Cardiac septum (tissue), 1 donor: ENCODE data around the gene ZNF85. TPM values are rescaled to one million over a fixed set of nuclear protein-coding genes. Genes with fewer than 3 reads are reported as not detected.
A peak's percentile ranks its signal among the peaks of the same experiment; 100 is the strongest.
"Not testable (repeated sequence)": the region's sequence is repeated elsewhere in the genome, so short reads cannot be mapped to it uniquely, and the experiment has no call there.

Experiments
- DNase-seq: peaks from one replicate; pipeline ENCODE4 v3.0.0-alpha.2; 2020; ENCODE audit warnings: low spot score
- intact Hi-C: fragments of 100-400 bp; cut with DNase I; formaldehyde crosslinking; loops from one replicate; pipeline ENCODE4 v1.14.0; 2022
- long read RNA-seq: library from polyadenylated mRNA; unstranded; transcript quantifications from one replicate; pipeline ENCODE4 v2.0.0, GENCODE V29; 2021
- total RNA-seq: library from RNA; stranded (reverse); fragmentation: NEBNext Ultra II Directional; extraction: Animal tissue kit (Norgen Biotek cat#: 25700); gene quantifications from one replicate; pipeline ENCODE4 v1.2.1, GENCODE V29; 2021
- donor health status: DM: no; HTN: no; CAD: no.

ZNF85 gene
- 3.5 TPM for total RNA-seq
- long read RNA-seq, partial matches to known transcripts: 0 of 4 reads
- long read RNA-seq, other reads (novel, unspliced or antisense): 3 of 4 reads

DNA sequence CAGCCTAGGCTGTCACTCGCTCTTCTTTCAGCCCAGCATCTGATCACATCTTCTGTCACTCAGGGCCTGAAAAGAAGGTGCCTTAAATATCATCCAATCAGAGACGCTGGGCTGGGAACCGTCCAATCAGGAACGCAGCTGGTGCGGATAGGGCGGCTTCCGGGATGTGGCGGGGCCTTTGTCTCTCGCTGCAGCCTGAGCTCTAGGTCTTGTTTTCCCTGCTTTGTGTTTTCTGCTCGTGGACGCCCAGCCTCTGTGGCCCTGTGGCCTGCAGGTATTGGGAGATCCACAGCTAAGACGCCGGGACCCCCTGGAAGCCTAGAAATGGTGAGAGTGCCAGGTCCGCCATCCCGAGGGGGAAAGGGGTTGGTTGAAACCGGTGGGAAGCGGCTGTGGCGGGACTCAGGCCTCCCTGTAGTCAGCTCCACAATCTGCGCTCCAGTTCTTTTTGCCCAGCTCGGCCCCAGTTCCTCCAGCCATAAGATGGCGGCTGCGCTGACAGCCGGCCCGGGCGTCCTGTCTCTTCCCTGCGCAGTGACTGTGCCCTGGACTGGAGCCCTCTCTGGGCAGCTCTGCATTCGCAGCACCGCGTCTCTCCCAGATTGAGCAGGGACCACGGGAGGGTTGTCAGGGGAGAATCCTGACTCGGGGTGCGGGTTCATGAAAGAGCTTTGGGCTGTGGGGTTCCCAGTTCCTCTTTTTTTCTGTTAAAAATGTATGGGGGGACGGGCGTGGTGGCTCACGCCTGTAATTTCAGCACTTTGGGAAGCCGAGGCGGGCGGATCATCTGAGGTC is at the start of gene ZNF85:
Gene ZNF85, plus strand, starts transcription at position 175 of the 795 bp plus-strand sequence. Its CDS starts 150 bp downstream, at position 325.
- DNase-seq: peak; percentile 94
- intact Hi-C loops: loop anchor here (5.0 kb wide), 1 partner anchor 356 kb away; the partner anchor contains the start of gene ZNF737

DNA sequence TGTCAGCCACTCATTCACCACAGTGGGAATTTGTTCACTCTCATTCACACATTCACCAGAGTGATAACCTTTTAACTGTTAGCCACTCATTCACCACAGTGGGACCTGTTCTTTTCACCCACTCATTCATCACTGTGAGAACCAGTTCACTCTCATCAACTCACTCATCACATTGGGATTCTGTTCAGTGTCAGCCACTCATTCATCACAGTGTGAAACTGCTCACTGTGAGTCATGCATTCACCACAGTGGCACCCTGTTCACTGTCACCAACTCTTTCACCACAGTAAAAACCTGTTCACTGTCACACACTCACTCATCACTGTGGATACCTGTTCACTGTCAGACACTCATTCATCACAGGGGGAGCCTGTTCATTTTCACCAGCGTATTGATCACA is 43.5 kb upstream of the ZNF85 start:
- intact Hi-C loops: no loop called here
- DNase-seq: no peak

DNA sequence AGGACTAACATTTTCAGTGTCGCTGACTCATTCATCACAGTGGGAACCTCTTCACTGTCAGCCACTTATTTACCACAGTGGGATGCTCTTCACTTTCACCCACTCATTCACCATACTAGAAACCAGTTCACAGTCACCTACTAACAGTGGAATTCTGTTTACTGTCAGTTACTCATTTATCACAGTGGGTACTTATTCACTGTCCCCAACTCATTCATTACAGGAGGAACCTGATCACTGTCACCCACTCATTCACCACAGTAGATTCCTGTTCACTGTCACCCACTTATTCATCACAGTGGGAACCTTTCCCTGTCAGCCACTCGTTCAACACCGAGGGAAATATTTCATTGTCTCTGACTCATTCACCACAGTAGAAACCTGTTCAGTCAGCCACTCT is 10.1 kb upstream of the ZNF85 start:
- intact Hi-C loops: no loop called here
- DNase-seq: no peak

GRCh38 chr19:20925481-20925880 is 2.4 kb downstream of the ZNF85 start:
- intact Hi-C loops: no loop called here
- no peak for DNase-seq

GRCh38 chr19:20926796-20927195 is 3.7 kb downstream of the ZNF85 start:
- intact Hi-C loops: no loop called here
- DNase-seq: no peak

- intact Hi-C loops: no loop called here
- DNase-seq: no peak
Observed at GRCh38 chr19:20928371-20928770, 5.3 kb downstream of the ZNF85 start.

DNA sequence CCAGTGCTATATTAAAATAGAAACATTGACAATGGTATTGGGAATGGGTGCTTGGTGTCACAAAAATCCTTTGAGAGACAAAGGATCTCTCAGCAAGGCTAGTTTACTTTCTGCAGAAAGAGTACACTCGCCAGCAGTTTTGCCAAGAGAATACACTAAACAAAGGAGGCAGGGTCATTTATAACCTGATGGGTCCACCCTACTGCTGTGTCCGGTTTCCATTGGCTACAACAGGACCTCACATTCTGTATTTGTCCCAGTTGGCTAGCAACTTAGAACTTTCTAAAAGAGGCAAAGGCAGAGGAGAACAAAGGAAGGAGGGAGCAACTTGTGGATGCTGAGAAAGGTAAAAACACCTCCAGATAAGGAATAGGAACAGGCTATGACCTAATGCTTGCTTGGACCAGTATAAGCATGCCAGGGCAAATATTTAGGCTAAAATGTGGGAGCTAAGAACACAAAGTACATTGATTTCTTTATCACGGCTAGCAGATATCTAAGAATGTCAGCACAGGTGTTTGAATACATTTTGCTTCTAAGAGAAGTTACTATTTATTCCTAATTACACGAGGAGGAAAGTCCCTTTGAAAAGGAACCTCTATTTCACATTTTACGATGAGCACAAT is 13.4 kb downstream of the ZNF85 start:
- intact Hi-C loops: not testable (repeated sequence)

DNA sequence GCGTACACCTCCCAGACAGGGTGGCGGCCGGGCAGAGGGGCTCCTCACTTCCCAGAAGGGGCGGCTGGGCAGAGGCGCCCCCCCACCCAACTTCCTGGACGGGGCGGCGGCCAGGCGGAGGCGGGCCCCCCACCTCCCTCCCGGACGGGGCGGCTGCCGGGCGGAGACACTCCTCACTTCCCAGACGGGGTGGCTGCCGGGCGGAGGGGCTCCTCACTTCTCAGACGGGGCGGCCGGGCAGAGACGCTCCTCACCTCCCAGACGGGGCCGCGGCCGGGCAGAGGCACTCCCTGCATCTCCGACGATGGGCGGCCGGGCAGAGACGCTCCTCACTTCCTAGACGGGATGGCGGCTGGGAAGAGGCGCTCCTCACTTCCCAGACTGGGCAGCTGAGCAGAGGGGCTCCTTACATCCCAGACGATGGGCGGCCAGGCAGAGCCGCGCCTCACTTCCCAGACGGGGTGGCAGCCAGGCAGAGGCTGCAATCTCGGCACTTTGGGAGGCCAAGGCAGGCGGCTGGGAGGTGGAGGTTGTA is 29.6 kb downstream of the ZNF85 start:
- DNase-seq, intact Hi-C loops: not testable (repeated sequence)

More for the DNA sequence above, 13.4 kb downstream of the ZNF85 start:
- not testable (repeated sequence) for DNase-seq

- no peak for DNase-seq
- intact Hi-C loops: no loop called here
Observed at GRCh38 chr19:20964798-20965197, 41.7 kb downstream of the ZNF85 start.

DNA sequence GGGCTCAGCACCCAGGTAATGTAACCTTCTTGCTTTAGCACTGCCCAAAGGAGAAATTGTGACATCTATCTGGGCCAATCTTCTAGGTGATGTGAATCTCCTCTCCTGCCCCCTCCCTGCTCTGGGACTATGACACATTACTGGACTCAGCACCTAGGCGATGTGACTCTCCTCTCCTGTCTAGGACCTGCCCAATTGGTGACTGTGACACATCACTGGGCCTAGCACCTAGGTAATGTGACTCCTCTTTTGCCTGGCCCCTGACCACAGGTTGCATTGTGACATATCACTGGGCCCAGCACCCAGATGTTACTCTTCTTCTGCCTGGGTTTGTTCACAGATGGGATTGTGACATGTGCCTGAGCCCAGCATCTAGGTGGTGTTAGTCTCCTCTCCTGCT is 45.0 kb downstream of the ZNF85 start:
- intact Hi-C loops: no loop called here
- DNase-seq: no peak

- intact Hi-C loops: no loop called here
- no peak for DNase-seq
Observed at GRCh38 chr19:20969498-20969897, 46.4 kb downstream of the ZNF85 start.

- no peak for DNase-seq
- intact Hi-C loops: no loop called here
Observed at GRCh38 chr19:20969898-20970297, 46.8 kb downstream of the ZNF85 start.

- DNase-seq, intact Hi-C loops: not testable (repeated sequence)
Observed at GRCh38 chr19:20992788-20993187, 69.7 kb downstream of the ZNF85 start.

- intact Hi-C loops: no loop called here
Observed at GRCh38 chr19:20999731-21000352, 76.8 kb downstream of the ZNF85 start.

More at GRCh38 chr19:20999731-21000352, 76.8 kb downstream of the ZNF85 start:
- DNase-seq: peak; percentile 89

Other genes with a start within 250 kb of the ZNF85 start
- 0.81 TPM for gene ZNF66, start 146.9 kb upstream of the ZNF85 start, total RNA-seq
- gene ZNF430, start 97.4 kb downstream of the ZNF85 start, total RNA-seq: 6.2 TPM
- gene ZNF714, start 159.0 kb downstream of the ZNF85 start, total RNA-seq: 2.6 TPM
- 14.3 TPM for gene ZNF431, start 218.8 kb downstream of the ZNF85 start, total RNA-seq